Heart right ventricle (tissue), 16 donors: ENCODE measurements around the gene MALT1. TPM values are rescaled to one million over a fixed set of nuclear protein-coding genes. Genes with fewer than 3 reads are reported as not detected.
"Not testable (repeated sequence)": the region's sequence is repeated elsewhere in the genome, so short reads cannot be mapped to it uniquely, and the experiment has no call there.

Experiments
- ATAC-seq, 8 donors: fragments of 200-7000 bp; cut with Tn5 transposase; one replicate each; pipeline ENCODE4 v1.9.1; 2020; ENCODE audit warnings: mild to moderate bottlenecking in 8 of 8, moderate library complexity in 8 of 8, moderate number of reproducible peaks in 1 of 8
- DNase-seq, 2 donors: peaks; one replicate each; pipeline ENCODE4 v3.0.0-alpha.2; 2020
- H3K27ac ChIP-seq, 10 donors: fragments of 200-600 bp; sonication (generic) in 2 of 10; one replicate each; pipeline versions ENCODE4 v1.5.0 to v1.8.0; 2020 to 2022; ENCODE audit warnings: mild to moderate bottlenecking in 3 of 10
- H3K27me3 ChIP-seq, 7 donors: fragments of 200-600 bp; one replicate each; pipeline ENCODE4 v1.8.0; 2021 to 2022; ENCODE audit warnings: mild to moderate bottlenecking in 2 of 7
- H3K36me3 ChIP-seq, 9 donors: fragments of 200-600 bp; sonication (generic) in 1 of 9; one replicate each; pipeline versions ENCODE4 v1.5.0 to v1.8.0; 2020 to 2022; ENCODE audit warnings: mild to moderate bottlenecking in 2 of 9
- H3K4me1 ChIP-seq, 9 donors: fragments of 200-600 bp; sonication (generic) in 1 of 9; one replicate each; pipeline versions ENCODE4 v1.5.0 to v1.8.0; 2020 to 2022; ENCODE audit warnings: mild to moderate bottlenecking in 4 of 9
- H3K4me3 ChIP-seq, 10 donors: fragments of 200-600 bp; sonication (generic) in 2 of 10; one replicate each; pipeline versions ENCODE4 v1.5.0 to v1.8.0; 2020 to 2022; ENCODE audit warnings: mild to moderate bottlenecking in 7 of 10, moderate library complexity in 2 of 10
- H3K9me3 ChIP-seq, 11 donors: fragments of 200-600 bp in 10 of 11; sonication (generic) in 2 of 11; one replicate each; pipeline versions ENCODE4 v1.5.0 to v1.8.0; 2013 to 2022; ENCODE audit warnings: mild to moderate bottlenecking in 2 of 11, control low read depth in 1 of 11, moderate library complexity in 1 of 11
- WGBS, 2 donors: extraction: QIAGEN DNeasy Blood & Tissue Kit; methylation state at CpG; one replicate each; pipeline ENCODE4 v1.1.7; 2013; ENCODE audit warnings: inconsistent platforms in 1 of 2; 5-methylcytosine and 5-hydroxymethylcytosine counted together
- intact Hi-C, 10 donors: fragments of 100-400 bp; cut with DNase I; formaldehyde crosslinking; loops; one replicate each; pipeline versions ENCODE4 v1.11.1 to v1.14.2; 2022
- polyA plus RNA-seq, 2 donors: library from polyadenylated mRNA; stranded (reverse); fragments of 200-250 nt; gene quantifications; one replicate each; pipeline ENCODE4 v1.2.3, GENCODE V29; 2013
- total RNA-seq, 10 donors: library from RNA; stranded (reverse); fragmentation: NEBNext Ultra II Directional in 3 of 10; extraction: Animal tissue kit (Norgen Biotek cat#: 25700) in 3 of 10; gene quantifications; one replicate each; pipeline versions ENCODE4 v1.2.1 to v1.2.4, GENCODE V29; 2021 to 2023
- TF ChIP-seq, protein P1 (sequence below), 9 donors: fragments of 200-600 bp; sonication (generic) in 2 of 9; IDR thresholded peaks; one replicate each; pipeline versions ENCODE4 v1.5.0 to v1.8.0; 2021 to 2022; ENCODE audit warnings: antibody characterized with exemption in 9 of 9, mild to moderate bottlenecking in 5 of 9, moderate library complexity in 1 of 9
- donor health status: Arrhythmogenic right ventricular cardiomyopathy.
- donor health status: ischemic (EF 13 %, LVEDD 7.1; RV severe dilation, severe dysfunction).
- donor health status: healthy with polysubstance abuse.
- donor health status: DM: no; HTN: yes; CAD: no.
- donor health status: DM: no; HTN: no; CAD: no.
- donor health status: ischemic (EF 25% LVEDD 6.9; RV normal size, moderate dysfunction).
- donor health status: ischemic (EF 25% LVEDD 5.7; RV mildly dilated, moderate dysfunction).
- donor health status: healthy.
- donor health status: DM: yes; HTN: yes; CAD: no.
- donor health status: Ischemic cardiomyopathy.
- donor health status: ischemic (EF 35%, LVEDD 5.7; RV mildly dilated, moderate dysfunction).
- donor health status: nonischemic (EF 11% LVEDD 7.7; RV severe dilation, severe dysfunction).
- donor health status: DM: yes; HTN: yes; CAD: no.
- donor health status: PGD.
- donor health status: ischemic (EF 29% LVEDD 5.4; RV normal size, mild dysfunction).
- donor health status: nonischemic (EF 23%, LVEDD 6.1; RV moderate dilation, normal function).

The MALT1 gene
- total and polyA plus RNA-seq, 12 donors: 4.4 to 20.0 (median 10.6) TPM

DNA sequence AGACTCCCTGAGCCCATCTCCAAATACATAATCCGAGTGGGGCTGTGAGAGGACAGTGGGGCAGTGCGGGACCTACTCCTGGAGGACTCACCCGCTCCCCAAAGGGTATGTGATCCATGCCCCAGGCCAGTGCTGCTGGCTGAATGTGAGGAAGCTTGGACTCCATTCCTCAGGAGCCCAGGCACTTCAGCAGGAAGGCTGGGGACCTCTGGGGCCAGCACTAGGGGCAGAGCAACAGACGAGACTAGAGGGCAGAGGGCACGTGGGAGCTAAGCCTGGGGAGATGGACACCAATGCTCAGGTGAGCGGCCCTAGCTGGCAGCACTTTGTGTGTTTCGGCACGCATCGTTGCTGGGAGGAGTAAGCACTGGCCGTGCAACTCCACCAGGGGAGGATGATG, 84.9 kb downstream of the MALT1 start:
- Histone ChIP-seq H3K4me1 (peaks cover 0 to 26% (median 17%) of the 10 kb centered on the region in 9 donors), H3K27ac (peak overlapping the region in 3 of 10 donors; percentile 62 to 63 (median 62)), H3K9me3 (no peaks in the 10 kb centered on the region), H3K36me3 (peaks cover 0 to 9% (median 0%) of the 10 kb centered on the region in 9 donors), H3K4me3 (no peak overlapping the region), H3K27me3 (no peaks in the 10 kb centered on the region)
- ATAC-seq (peak in 2 of 8 donors; percentile 4 to 29), DNase-seq (no peak)
- TF ChIP-seq, protein P1, sequence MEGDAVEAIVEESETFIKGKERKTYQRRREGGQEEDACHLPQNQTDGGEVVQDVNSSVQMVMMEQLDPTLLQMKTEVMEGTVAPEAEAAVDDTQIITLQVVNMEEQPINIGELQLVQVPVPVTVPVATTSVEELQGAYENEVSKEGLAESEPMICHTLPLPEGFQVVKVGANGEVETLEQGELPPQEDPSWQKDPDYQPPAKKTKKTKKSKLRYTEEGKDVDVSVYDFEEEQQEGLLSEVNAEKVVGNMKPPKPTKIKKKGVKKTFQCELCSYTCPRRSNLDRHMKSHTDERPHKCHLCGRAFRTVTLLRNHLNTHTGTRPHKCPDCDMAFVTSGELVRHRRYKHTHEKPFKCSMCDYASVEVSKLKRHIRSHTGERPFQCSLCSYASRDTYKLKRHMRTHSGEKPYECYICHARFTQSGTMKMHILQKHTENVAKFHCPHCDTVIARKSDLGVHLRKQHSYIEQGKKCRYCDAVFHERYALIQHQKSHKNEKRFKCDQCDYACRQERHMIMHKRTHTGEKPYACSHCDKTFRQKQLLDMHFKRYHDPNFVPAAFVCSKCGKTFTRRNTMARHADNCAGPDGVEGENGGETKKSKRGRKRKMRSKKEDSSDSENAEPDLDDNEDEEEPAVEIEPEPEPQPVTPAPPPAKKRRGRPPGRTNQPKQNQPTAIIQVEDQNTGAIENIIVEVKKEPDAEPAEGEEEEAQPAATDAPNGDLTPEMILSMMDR (IDR thresholded peaks at IDR 0.05): no peak
- intact Hi-C loops: loop anchor here in 1 of 10 donors (5.0 kb wide), 1 partner anchor 79 kb away; no protein-coding TSS in a partner anchor
- WGBS, 2 donors: 91% methylated on average over 9 of the region's 10 CpGs

DNA sequence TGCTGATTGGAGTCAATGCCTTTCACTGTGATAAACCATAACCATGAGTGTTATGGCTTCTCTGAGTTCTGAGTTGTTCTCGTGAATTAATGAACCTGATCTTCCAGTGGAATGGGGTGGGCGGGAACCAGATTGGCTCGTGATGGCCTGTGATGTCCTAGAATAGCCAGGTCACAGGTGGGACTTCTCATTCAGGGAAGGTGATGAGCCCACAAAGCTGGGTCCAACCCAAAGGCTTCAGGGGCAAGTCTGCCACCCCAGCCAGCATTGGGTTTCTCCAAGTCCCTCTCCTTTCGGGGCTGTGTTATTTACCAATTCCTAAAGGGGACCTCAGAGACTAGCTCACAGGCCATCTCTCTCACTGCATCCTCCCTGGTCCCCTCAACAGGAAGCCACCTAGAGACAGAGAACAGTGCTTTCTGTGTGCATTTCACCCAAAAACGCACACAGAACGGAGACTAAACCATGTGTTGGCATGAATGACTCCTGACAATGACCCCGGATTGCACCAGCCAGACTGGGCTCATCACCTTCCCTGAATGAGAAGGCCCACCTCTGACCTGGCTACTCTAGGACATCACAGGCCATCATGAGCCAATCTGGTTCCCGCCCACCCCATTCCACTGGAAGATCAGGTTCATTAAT, 85.5 kb downstream of the MALT1 start:
- H3K36me3 ChIP-seq: peaks cover 0 to 9% (median 0%) of the 10 kb centered on the region in 9 donors
- ATAC-seq (no peak), DNase-seq (no peak)
- no peaks in the 10 kb centered on the region for H3K27me3 ChIP-seq
- 88 to 91% methylated on average over 8 of the region's 8 CpGs for WGBS, 2 donors
- intact Hi-C loops: loop anchor here in 1 of 10 donors (5.0 kb wide), 1 partner anchor 79 kb away; no protein-coding TSS in a partner anchor
- H3K9me3 ChIP-seq: no peaks in the 10 kb centered on the region
- H3K4me3 ChIP-seq: no peak overlapping the region
- peaks cover under 1 to 32% (median 22%) of the 10 kb centered on the region in 9 donors for H3K4me1 ChIP-seq
- TF ChIP-seq, protein P1 (IDR thresholded peaks at IDR 0.05): no peak
- no peak overlapping the region for H3K27ac ChIP-seq

DNA sequence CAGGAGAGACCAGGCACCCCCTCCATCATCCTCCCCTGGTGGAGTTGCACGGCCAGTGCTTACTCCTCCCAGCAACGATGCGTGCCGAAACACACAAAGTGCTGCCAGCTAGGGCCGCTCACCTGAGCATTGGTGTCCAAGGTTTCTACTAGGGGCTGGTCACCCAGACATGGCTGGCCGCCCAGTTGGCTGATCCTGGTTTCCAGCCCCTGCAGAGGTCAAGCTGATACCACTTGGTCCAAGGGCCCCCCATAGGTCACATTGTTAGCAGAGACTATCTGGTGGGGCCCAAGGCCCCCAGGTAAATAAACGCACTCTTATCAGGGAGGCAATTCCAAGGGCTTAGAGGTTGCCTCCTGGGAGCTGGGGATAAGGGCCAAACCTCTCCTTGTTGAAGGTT, 86.1 kb downstream of the MALT1 start:
- not testable (repeated sequence) for ATAC-seq, DNase-seq, H3K27ac ChIP-seq, H3K36me3 ChIP-seq, H3K27me3 ChIP-seq, H3K4me3 ChIP-seq, H3K9me3 ChIP-seq
- peaks cover 3 to 38% (median 25%) of the 10 kb centered on the region in 9 donors for H3K4me1 ChIP-seq
- 85 to 89% methylated on average over 5 to 7 of the region's 7 CpGs for WGBS, 2 donors
- intact Hi-C loops: loop anchor here in 1 of 10 donors (5.0 kb wide), 1 partner anchor 80 kb away; no protein-coding TSS in a partner anchor

DNA sequence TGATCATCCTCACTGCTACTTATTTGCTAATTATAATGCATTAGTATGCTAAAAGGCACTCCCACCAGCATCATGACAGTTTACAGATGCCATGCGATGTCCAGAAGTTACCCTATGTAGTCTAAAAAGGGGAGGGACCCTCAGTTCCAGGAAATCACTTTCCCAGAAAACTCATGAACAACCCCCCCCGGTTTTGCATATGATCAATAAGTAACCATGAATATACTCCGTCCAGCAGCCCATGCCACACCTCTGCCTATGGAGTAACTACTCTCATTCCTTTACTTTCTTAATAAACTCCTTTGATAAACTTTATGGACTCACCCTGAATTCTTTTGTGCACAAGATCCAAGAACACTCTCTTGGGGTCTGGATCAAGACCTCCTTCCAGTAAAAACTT, 86.8 kb downstream of the MALT1 start:
- TF ChIP-seq, protein P1 (IDR thresholded peaks at IDR 0.05): no peak
- Histone ChIP-seq H3K4me3 (no peak overlapping the region), H3K27ac (no peak overlapping the region), H3K4me1 (peaks cover 3 to 39% (median 25%) of the 10 kb centered on the region in 9 donors), H3K9me3 (no peaks in the 10 kb centered on the region), H3K36me3 (no peaks in the 10 kb centered on the region), H3K27me3 (no peaks in the 10 kb centered on the region)
- WGBS, 2 donors: 73 to 80% methylated on average over 3 of the region's 3 CpGs
- no peak for ATAC-seq
- intact Hi-C loops: loop anchor here in 1 of 10 donors (5.0 kb wide), 1 partner anchor 81 kb away; no protein-coding TSS in a partner anchor
- DNase-seq: no peak

DNA sequence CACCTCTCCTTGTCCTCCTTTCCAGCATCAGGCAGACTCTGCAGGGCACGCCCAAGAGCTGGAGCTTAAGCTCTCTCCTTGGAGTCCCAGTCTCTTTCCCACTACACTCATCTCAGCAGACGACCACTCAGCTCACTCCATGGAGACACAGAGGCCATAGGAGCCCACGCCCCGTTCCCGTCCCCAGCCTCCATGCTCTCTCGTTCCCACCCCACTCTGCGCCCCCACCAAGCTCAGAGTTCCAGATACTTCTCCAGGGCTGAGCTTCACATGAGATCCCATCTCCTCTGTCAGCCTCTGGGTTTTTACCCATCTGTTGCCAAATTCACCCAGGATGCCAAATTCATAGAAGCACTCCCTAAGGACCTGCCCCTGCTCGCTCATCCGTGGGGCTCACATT, 87.3 kb downstream of the MALT1 start:
- no peaks in the 10 kb centered on the region for H3K36me3 ChIP-seq
- H3K9me3 ChIP-seq: no peaks in the 10 kb centered on the region
- no peak for DNase-seq
- H3K4me3 ChIP-seq: no peak overlapping the region
- WGBS, 2 donors: 85 to 92% methylated on average over 9 of the region's 9 CpGs
- intact Hi-C loops: loop anchor here in 1 of 10 donors (5.0 kb wide), 1 partner anchor 81 kb away; no protein-coding TSS in a partner anchor
- TF ChIP-seq, protein P1 (IDR thresholded peaks at IDR 0.05): no peak
- no peak for ATAC-seq
- H3K4me1 ChIP-seq: peaks cover 3 to 39% (median 25%) of the 10 kb centered on the region in 9 donors
- peaks cover 0 to 4% (median 0%) of the 10 kb centered on the region in 7 donors for H3K27me3 ChIP-seq
- H3K27ac ChIP-seq: no peak overlapping the region
